GM23338 (cell line): Measurements from ENCODE around the gene E2F3. TPM values are rescaled to one million over a fixed set of nuclear protein-coding genes. Genes with fewer than 3 reads are reported as not detected.

Experiments used
- ATAC-seq: fragments of 200-7000 bp; cut with Tn5 transposase; 3 replicates; pipeline ENCODE4 v1.9.1; 2020
- DNase-seq: peaks from one replicate; pipeline ENCODE4 v3.0.0-alpha.2; 2015; ENCODE audit warnings: low spot score
- H2AFZ ChIP-seq: fragments of 200-600 bp; sonication (generic); 2 replicates; pipeline ENCODE4 v1.8.0; 2016; ENCODE audit warnings: antibody characterized with exemption, mild to moderate bottlenecking, moderate library complexity
- H3F3A ChIP-seq: fragments of 200-600 bp; sonication (generic); replicated peaks from 2 replicates; pipeline ENCODE4 v1.8.0; 2017; ENCODE audit warnings: antibody characterized with exemption, mixed run types, low read depth
- H3K27ac ChIP-seq: fragments of 200-600 bp; sonication (generic); 2 replicates; pipeline ENCODE4 v1.6.1; 2016; ENCODE audit warnings: low read depth
- H3K27me3 ChIP-seq: fragments of 200-600 bp; sonication (generic); 2 replicates; pipeline ENCODE4 v1.8.0; 2016; ENCODE audit warnings: mild to moderate bottlenecking, mixed run types, moderate library complexity; ENCODE audit not compliant: insufficient read depth
- H3K36me3 ChIP-seq: fragments of 200-600 bp; sonication (generic); 2 replicates; pipeline ENCODE4 v1.8.0; 2016; ENCODE audit warnings: mild to moderate bottlenecking; ENCODE audit not compliant: insufficient read depth
- H3K4me1 ChIP-seq: fragments of 200-600 bp; sonication (generic); 2 replicates; pipeline ENCODE4 v1.8.0; 2016; ENCODE audit warnings: mild to moderate bottlenecking, moderate library complexity; ENCODE audit not compliant: insufficient read depth
- H3K4me2 ChIP-seq: fragments of 200-600 bp; sonication (generic); 2 replicates; pipeline ENCODE4 v1.7.1; 2017; ENCODE audit warnings: mixed run types
- H3K4me3 ChIP-seq: fragments of 200-600 bp; sonication (generic); 2 replicates; pipeline ENCODE4 v1.6.1; 2016; ENCODE audit warnings: mixed run types
- H3K79me2 ChIP-seq: fragments of 200-600 bp; sonication (generic); replicated peaks from 2 replicates; pipeline ENCODE4 v1.8.0; 2017; ENCODE audit warnings: mild to moderate bottlenecking; ENCODE audit not compliant: insufficient read depth
- H3K9me2 ChIP-seq: fragments of 200-600 bp; sonication (generic); 2 replicates; pipeline ENCODE4 v1.8.0; 2017; ENCODE audit not compliant: insufficient read depth
- H4K20me1 ChIP-seq: fragments of 200-600 bp; sonication (generic); replicated peaks from 2 replicates; pipeline ENCODE4 v1.8.0; 2017; ENCODE audit warnings: mild to moderate bottlenecking; ENCODE audit not compliant: insufficient read depth
- H3K27ac Mint-ChIP-seq: 2 replicates; pipeline ENCODE4 v1.8.0; 2020; ENCODE audit warnings: inconsistent platforms, mild to moderate bottlenecking, moderate library complexity, mixed read lengths
- H3K27me3 Mint-ChIP-seq: 3 replicates; pipeline ENCODE4 v1.8.0; 2022; ENCODE audit warnings: low read depth, mild to moderate bottlenecking, moderate library complexity, mixed read lengths, inconsistent platforms; ENCODE audit not compliant: insufficient read depth, poor library complexity
- H3K36me3 Mint-ChIP-seq: 3 replicates; pipeline ENCODE4 v1.8.0; 2021; ENCODE audit warnings: low read depth, mild to moderate bottlenecking, inconsistent platforms, moderate library complexity, mixed read lengths
- H3K4me1 Mint-ChIP-seq: 3 replicates; pipeline ENCODE4 v1.8.0; 2020; ENCODE audit warnings: mild to moderate bottlenecking, inconsistent platforms, mixed read lengths
- H3K4me3 Mint-ChIP-seq: 3 replicates; pipeline ENCODE4 v1.8.0; 2021; ENCODE audit warnings: moderate library complexity, mild to moderate bottlenecking, inconsistent platforms, mixed read lengths
- H3K9me3 Mint-ChIP-seq: 3 replicates; pipeline ENCODE4 v1.8.0; 2020; ENCODE audit warnings: moderate library complexity, mild to moderate bottlenecking, inconsistent platforms, mixed read lengths
- CREB1 ChIP-seq: fragments of 250-450 bp; sonication (Bioruptor Pico); IDR thresholded peaks from 2 replicates; pipeline ENCODE4 v1.5.0; 2020; ENCODE audit warnings: low read depth, mild to moderate bottlenecking, moderate library complexity
- EZH2 ChIP-seq: fragments of 200-600 bp; sonication (generic); IDR thresholded peaks from one replicate; pipeline ENCODE4 v1.8.0; 2017; ENCODE audit warnings: antibody characterized with exemption, mild to moderate bottlenecking, low read depth; ENCODE audit not compliant: unreplicated experiment
- EZH2phosphoT487 ChIP-seq: fragments of 200-600 bp; sonication (generic); IDR thresholded peaks from one replicate; pipeline ENCODE4 v1.8.1; 2018; ENCODE audit warnings: antibody characterized with exemption; ENCODE audit not compliant: unreplicated experiment
- JUNB ChIP-seq: IDR thresholded peaks from one replicate; pipeline ENCODE4 v1.6.1; 2016; ENCODE audit warnings: antibody characterized with exemption; ENCODE audit not compliant: unreplicated experiment
- NANOG ChIP-seq: IDR thresholded peaks from 2 replicates; pipeline ENCODE4 v1.6.1; 2016; ENCODE audit warnings: antibody characterized with exemption, borderline replicate concordance
- STAT1 ChIP-seq: IDR thresholded peaks from one replicate; pipeline ENCODE4 v1.6.1; 2016; ENCODE audit warnings: antibody characterized with exemption; ENCODE audit not compliant: unreplicated experiment
- ZNF114 ChIP-seq: fragments of 250-450 bp; sonication (Bioruptor Pico); IDR thresholded peaks from 2 replicates; pipeline ENCODE4 v1.5.0; 2020; ENCODE audit warnings: mild to moderate bottlenecking, moderate library complexity
- ZNF331 ChIP-seq: fragments of 250-450 bp; sonication (Bioruptor Pico); IDR thresholded peaks from 2 replicates; pipeline ENCODE4 v1.5.0; 2020; ENCODE audit warnings: low read depth, mild to moderate bottlenecking, moderate library complexity
- polyA plus RNA-seq: library from polyadenylated mRNA; unstranded; fragments of >200 nt; fragmentation: Nextera tagmentation; extraction: Ambion mirVana; gene quantifications from 2 replicates; pipeline ENCODE4 v1.2.1, GENCODE V29; 2016
- total RNA-seq: library from RNA; depleted of rRNA; stranded (reverse); fragments of >200 nt; shearing (Covaris generic); gene quantifications from 2 replicates; pipeline ENCODE4 v1.2.3, GENCODE V29; 2014
- TF ChIP-seq, protein P1 (sequence below): IDR thresholded peaks from one replicate; pipeline ENCODE4 v1.6.1; 2018; ENCODE audit warnings: antibody characterized with exemption; ENCODE audit not compliant: unreplicated experiment
- TF ChIP-seq, protein P2 (sequence below): IDR thresholded peaks from 2 replicates; pipeline ENCODE4 v1.6.1; 2016; ENCODE audit warnings: antibody characterized with exemption
- TF ChIP-seq, protein P3 (sequence below), 2 experiments: fragments of 200-600 bp in 1 of 2; sonication (generic) in 1 of 2; conservative IDR thresholded peaks; 2 replicates each; pipeline versions ENCODE4 v1.5.1 to v1.6.1; 2016 to 2017; ENCODE audit warnings: antibody characterized with exemption in 2 of 2, low read depth in 2 of 2, mild to moderate bottlenecking in 2 of 2, moderate library complexity in 1 of 2

The E2F3 gene
- total and polyA plus RNA-seq, 2 experiments from 2014 or later: 27.2 to 33.5 TPM

DNA sequence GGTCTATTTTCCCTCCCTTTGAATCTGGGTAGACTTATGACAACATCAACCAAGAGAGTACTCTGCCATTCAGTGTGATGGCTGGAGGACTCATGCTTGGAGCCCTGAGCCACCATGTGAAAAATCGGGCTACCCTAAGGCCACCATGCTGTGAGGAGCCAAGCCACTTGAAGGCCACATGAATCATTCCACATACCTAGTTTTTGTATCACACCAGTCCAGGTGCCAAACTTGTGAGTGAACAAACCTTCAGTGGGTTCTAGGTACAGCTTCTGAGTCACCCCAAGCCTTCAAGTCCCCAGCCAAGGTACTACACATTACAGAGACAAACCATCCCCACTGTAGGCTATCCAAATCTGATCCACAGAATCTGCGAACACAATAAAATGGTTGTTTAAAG, 37.4 kb upstream of the E2F3 start:
- H3K36me3 Mint-ChIP-seq: no peaks in the 10 kb centered on the region
- TF ChIP-seq EZH2phosphoT487 (no peak), CREB1 (CRISPR knock-in tag) (no peak), JUNB (no peak)
- peaks cover 3% of the 10 kb centered on the region; the same call in 1 of the 3 replicates for H3K4me1 Mint-ChIP-seq
- no peak for ATAC-seq
- Histone ChIP-seq H3F3A (no peaks in the 10 kb centered on the region), H3K27me3 (no peaks in the 10 kb centered on the region), H3K4me3 (no peak overlapping the region), H3K36me3 (no peaks in the 10 kb centered on the region), H3K27ac (no peak overlapping the region), H3K9me2 (peaks cover 3% of the 10 kb centered on the region; the same call in 1 of the 2 replicates), H2AFZ (no peak overlapping the region), H3K79me2 (no peaks in the 10 kb centered on the region), H3K4me1 (no peaks in the 10 kb centered on the region), H3K4me2 (no peak overlapping the region), H4K20me1 (no peaks in the 10 kb centered on the region)
- H3K4me3 Mint-ChIP-seq: no peak overlapping the region
- no peak overlapping the region for H3K27ac Mint-ChIP-seq
- H3K27me3 Mint-ChIP-seq: no peaks in the 10 kb centered on the region
- DNase-seq: no peak
- H3K9me3 Mint-ChIP-seq: no peaks in the 10 kb centered on the region

DNA sequence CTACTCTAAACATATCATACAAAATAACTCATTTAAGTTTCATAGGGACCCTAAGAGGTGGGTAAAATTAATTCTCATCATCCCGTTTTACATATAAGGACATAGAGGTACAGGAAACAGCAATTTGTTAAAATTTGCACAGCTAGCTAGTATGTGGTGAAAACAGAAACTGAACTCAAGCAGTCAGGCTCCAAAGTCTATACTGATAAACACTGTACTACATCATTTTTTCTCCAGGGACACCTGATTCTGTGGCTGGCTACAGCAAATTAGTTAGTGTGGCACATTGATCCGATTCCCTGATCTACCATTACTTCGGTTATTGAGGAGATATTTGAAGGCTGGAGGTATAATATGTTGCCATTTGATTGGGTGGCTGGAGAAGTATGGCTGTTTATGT, 36.2 kb upstream of the E2F3 start:
- Histone ChIP-seq H4K20me1 (no peaks in the 10 kb centered on the region), H3K27ac (no peak overlapping the region), H3K4me3 (no peak overlapping the region), H3K79me2 (no peaks in the 10 kb centered on the region), H3K27me3 (no peaks in the 10 kb centered on the region), H3K4me1 (no peaks in the 10 kb centered on the region), H2AFZ (no peak overlapping the region), H3K4me2 (no peak overlapping the region), H3K9me2 (peaks cover 8% of the 10 kb centered on the region; the same call in 1 of the 2 replicates), H3K36me3 (no peaks in the 10 kb centered on the region), H3F3A (no peaks in the 10 kb centered on the region)
- no peak for DNase-seq
- no peak overlapping the region for H3K27ac Mint-ChIP-seq
- H3K27me3 Mint-ChIP-seq: peaks cover 3% of the 10 kb centered on the region
- no peak overlapping the region for H3K4me3 Mint-ChIP-seq
- H3K4me1 Mint-ChIP-seq: peaks cover 3% of the 10 kb centered on the region; the same call in 1 of the 3 replicates
- H3K9me3 Mint-ChIP-seq: no peaks in the 10 kb centered on the region
- ATAC-seq: no peak
- H3K36me3 Mint-ChIP-seq: no peaks in the 10 kb centered on the region
- TF ChIP-seq ZNF331 (CRISPR knock-in tag) (no peak), STAT1 (no peak), EZH2 (no peak), ZNF114 (CRISPR knock-in tag) (no peak), NANOG (no peak), EZH2phosphoT487 (no peak), CREB1 (CRISPR knock-in tag) (no peak)
- TF ChIP-seq, protein P1, sequence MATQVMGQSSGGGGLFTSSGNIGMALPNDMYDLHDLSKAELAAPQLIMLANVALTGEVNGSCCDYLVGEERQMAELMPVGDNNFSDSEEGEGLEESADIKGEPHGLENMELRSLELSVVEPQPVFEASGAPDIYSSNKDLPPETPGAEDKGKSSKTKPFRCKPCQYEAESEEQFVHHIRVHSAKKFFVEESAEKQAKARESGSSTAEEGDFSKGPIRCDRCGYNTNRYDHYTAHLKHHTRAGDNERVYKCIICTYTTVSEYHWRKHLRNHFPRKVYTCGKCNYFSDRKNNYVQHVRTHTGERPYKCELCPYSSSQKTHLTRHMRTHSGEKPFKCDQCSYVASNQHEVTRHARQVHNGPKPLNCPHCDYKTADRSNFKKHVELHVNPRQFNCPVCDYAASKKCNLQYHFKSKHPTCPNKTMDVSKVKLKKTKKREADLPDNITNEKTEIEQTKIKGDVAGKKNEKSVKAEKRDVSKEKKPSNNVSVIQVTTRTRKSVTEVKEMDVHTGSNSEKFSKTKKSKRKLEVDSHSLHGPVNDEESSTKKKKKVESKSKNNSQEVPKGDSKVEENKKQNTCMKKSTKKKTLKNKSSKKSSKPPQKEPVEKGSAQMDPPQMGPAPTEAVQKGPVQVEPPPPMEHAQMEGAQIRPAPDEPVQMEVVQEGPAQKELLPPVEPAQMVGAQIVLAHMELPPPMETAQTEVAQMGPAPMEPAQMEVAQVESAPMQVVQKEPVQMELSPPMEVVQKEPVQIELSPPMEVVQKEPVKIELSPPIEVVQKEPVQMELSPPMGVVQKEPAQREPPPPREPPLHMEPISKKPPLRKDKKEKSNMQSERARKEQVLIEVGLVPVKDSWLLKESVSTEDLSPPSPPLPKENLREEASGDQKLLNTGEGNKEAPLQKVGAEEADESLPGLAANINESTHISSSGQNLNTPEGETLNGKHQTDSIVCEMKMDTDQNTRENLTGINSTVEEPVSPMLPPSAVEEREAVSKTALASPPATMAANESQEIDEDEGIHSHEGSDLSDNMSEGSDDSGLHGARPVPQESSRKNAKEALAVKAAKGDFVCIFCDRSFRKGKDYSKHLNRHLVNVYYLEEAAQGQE: no peak
- TF ChIP-seq, protein P2, sequence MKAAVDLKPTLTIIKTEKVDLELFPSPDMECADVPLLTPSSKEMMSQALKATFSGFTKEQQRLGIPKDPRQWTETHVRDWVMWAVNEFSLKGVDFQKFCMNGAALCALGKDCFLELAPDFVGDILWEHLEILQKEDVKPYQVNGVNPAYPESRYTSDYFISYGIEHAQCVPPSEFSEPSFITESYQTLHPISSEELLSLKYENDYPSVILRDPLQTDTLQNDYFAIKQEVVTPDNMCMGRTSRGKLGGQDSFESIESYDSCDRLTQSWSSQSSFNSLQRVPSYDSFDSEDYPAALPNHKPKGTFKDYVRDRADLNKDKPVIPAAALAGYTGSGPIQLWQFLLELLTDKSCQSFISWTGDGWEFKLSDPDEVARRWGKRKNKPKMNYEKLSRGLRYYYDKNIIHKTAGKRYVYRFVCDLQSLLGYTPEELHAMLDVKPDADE: no peak
- TF ChIP-seq, protein P3, sequence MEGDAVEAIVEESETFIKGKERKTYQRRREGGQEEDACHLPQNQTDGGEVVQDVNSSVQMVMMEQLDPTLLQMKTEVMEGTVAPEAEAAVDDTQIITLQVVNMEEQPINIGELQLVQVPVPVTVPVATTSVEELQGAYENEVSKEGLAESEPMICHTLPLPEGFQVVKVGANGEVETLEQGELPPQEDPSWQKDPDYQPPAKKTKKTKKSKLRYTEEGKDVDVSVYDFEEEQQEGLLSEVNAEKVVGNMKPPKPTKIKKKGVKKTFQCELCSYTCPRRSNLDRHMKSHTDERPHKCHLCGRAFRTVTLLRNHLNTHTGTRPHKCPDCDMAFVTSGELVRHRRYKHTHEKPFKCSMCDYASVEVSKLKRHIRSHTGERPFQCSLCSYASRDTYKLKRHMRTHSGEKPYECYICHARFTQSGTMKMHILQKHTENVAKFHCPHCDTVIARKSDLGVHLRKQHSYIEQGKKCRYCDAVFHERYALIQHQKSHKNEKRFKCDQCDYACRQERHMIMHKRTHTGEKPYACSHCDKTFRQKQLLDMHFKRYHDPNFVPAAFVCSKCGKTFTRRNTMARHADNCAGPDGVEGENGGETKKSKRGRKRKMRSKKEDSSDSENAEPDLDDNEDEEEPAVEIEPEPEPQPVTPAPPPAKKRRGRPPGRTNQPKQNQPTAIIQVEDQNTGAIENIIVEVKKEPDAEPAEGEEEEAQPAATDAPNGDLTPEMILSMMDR (conservative IDR thresholded peaks at IDR 0.05; ENCODE audit: low read depth in 2 of 2): no peak
